SJSA1 (cell line): ENCODE measurements around the gene SLC6A19. TPM values are rescaled to one million over a fixed set of nuclear protein-coding genes. Genes with fewer than 3 reads are reported as not detected.

Experiments used
- DNase-seq, 2 experiments: peaks; one replicate each; pipeline ENCODE4 v3.0.0-alpha.2; 2015 to 2020; ENCODE audit warnings: low spot score in 2 of 2, low read depth in 1 of 2
- H3K27ac ChIP-seq: fragments of 250-450 bp; sonication (Bioruptor Pico); 2 replicates; pipeline ENCODE4 v1.5.1; 2020; ENCODE audit warnings: mild to moderate bottlenecking, moderate library complexity
- H3K27me3 ChIP-seq: fragments of 250-450 bp; sonication (Bioruptor Pico); replicated peaks from 2 replicates; pipeline ENCODE4 v1.5.1; 2020; ENCODE audit warnings: mild to moderate bottlenecking, moderate library complexity
- H3K36me3 ChIP-seq: fragments of 250-450 bp; sonication (Bioruptor Pico); 2 replicates; pipeline ENCODE4 v1.5.1; 2020; ENCODE audit warnings: mild to moderate bottlenecking
- H3K4me1 ChIP-seq: fragments of 250-450 bp; sonication (Bioruptor Pico); replicated peaks from 2 replicates; pipeline ENCODE4 v1.6.1; 2021; ENCODE audit warnings: mild to moderate bottlenecking
- H3K4me3 ChIP-seq: fragments of 250-450 bp; sonication (Bioruptor Pico); 2 replicates; pipeline ENCODE4 v1.5.1; 2020; ENCODE audit warnings: mild to moderate bottlenecking
- H3K9me3 ChIP-seq: fragments of 250-450 bp; sonication (Bioruptor Pico); replicated peaks from 2 replicates; pipeline ENCODE4 v1.5.1; 2020; ENCODE audit warnings: mild to moderate bottlenecking
- total RNA-seq: library from RNA; depleted of rRNA; stranded (reverse); fragments of >200 nt; shearing (Covaris generic); gene quantifications from 2 replicates; pipeline ENCODE4 v1.2.3, GENCODE V29; 2014

SLC6A19 gene
- total RNA-seq, 1 experiment from 2014 or later, result 0.03 TPM

DNA sequence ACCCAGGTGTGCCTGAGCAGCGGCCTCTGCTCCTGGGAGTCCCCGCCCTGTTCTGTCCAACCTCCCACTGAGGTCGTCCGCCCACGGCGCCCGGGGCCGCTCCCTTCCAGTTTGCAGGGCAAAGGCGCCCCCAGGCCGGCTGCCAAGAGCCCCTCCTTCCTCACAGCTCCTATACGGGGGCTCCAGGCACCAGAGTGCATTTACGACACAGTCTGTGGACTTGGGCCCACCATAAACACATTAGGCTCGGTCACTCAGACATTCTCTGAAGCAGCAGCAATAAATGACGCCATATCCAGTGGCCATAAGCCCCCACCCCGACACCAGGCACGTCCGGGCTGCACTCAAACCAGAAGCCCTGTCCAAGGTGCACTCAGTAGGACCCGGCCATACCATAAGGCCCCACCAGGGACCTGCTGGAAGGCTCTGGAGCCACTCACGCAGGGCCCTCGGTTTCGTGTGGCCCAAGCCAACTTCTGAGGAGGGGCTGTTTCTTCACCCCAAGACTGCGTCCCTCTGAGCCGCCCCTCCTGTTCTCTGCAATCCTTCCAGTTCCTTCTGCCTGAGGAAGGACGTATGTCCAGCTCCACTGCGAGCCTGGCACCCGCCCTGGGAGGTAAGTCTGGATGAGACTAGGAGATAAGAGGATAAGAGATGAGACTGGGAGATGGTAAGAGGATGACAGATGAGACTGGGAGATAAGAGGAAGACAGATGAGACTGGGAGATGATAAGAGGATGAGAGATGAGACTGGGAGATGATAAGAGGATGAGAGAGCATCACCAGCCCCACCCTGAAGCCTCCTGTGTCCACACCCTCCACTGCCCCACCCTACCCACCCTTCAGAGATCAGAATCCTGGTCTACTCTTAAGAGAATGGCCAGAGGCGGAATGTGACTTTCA lies 50.5 kb downstream of the SLC6A19 start:
- Histone ChIP-seq H3K9me3 (no peaks in the 10 kb centered on the region; the same call in 1 of the 2 replicates), H3K27me3 (peaks cover 58% of the 10 kb centered on the region), H3K36me3 (peaks cover 6% of the 10 kb centered on the region; the same call in 1 of the 2 replicates), H3K4me3 (no peak overlapping the region), H3K27ac (no peak overlapping the region), H3K4me1 (no peaks in the 10 kb centered on the region)
- DNase-seq, result no peak

DNA sequence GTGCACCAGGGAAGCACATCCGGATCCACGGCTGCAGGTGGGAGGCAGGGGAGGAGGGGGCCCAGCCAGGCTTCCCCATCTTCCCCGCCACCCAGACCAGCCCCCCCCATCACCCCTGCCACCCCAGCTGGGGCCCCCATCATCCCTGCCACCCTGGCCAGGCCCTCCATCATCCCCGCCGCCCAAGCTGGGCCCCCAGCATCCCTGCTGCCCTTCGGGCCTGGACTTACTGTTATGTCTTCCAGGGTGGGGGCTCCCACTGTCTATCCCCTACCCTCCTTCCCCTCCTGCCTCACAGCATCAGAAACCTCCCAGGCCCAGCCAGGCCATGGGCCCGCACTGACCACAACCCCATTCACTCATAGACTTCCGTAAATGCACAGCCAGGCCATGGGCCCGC lies 51.3 kb downstream of the SLC6A19 start:
- no peaks in the 10 kb centered on the region; the same call in 1 of the 2 replicates for H3K9me3 ChIP-seq
- no peaks in the 10 kb centered on the region for H3K4me1 ChIP-seq
- no peak overlapping the region for H3K4me3 ChIP-seq
- H3K27ac ChIP-seq, result no peak overlapping the region
- peaks cover 58% of the 10 kb centered on the region for H3K27me3 ChIP-seq
- peaks cover 6% of the 10 kb centered on the region; the same call in 1 of the 2 replicates for H3K36me3 ChIP-seq
- DNase-seq, result no peak

DNA sequence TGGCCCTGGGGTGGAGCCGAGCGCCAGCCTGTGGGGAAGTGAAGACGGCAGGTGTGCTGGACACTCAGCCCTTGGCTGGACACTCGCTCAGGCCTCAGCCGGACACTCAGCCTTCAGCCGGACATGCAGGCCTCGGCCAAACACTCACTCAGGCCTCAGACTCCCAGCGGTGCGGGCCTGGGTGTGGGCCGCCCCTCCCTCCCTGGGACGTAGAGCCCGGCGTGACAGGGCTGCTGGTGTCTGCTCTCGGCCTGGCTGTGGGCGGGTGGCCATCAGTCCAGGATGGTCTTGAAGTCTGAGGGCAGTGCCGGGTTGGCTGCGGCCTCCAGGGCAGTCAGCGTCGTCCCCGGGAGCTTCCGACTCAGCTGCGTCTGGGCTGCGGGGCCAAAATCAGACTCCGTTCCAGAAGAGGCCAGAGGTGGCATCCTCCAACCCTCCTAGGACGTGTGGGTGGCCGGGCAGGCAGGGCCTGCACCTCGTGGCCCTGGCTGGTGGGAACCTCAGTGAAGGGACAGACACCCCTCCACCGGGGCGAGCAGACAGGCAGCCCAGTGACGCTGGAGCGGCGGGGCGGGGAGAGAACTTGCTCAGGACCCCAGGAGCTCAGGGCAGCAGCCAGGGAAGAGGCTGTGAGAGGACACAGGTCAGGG lies 52.2 kb downstream of the SLC6A19 start:
- Histone ChIP-seq H3K4me1 (no peaks in the 10 kb centered on the region), H3K4me3 (no peak overlapping the region), H3K9me3 (no peaks in the 10 kb centered on the region; the same call in 1 of the 2 replicates), H3K27me3 (peaks cover 57% of the 10 kb centered on the region), H3K27ac (no peak overlapping the region), H3K36me3 (peaks cover 6% of the 10 kb centered on the region; the same call in 1 of the 2 replicates)
- DNase-seq, result no peak

DNA sequence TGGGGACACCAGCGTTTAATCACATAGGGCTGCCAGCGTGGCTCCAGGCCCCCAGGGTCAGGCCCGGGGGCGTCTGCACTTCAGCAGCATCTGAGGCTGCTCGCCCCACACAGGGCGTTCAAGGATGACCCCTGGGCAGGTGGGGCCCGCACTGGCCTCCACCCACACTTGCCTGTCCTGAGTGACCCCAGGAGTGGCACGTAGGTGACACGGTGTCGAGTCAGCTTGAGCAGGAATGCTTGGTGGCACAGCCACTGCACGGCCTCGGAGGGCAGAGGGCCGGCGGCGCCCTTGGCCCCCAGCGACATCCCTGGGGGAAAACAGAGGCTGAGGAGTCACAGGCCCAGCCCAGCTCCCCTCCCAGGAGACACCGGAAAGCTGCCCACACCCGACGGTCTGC lies 52.8 kb downstream of the SLC6A19 start:
- no peaks in the 10 kb centered on the region for H3K4me1 ChIP-seq
- no peak for DNase-seq
- H3K4me3 ChIP-seq, result no peak overlapping the region
- no peaks in the 10 kb centered on the region; the same call in 1 of the 2 replicates for H3K9me3 ChIP-seq
- H3K27me3 ChIP-seq, result peaks cover 51% of the 10 kb centered on the region
- H3K27ac ChIP-seq, result no peak overlapping the region
- H3K36me3 ChIP-seq, result peaks cover 6% of the 10 kb centered on the region; the same call in 1 of the 2 replicates

DNA sequence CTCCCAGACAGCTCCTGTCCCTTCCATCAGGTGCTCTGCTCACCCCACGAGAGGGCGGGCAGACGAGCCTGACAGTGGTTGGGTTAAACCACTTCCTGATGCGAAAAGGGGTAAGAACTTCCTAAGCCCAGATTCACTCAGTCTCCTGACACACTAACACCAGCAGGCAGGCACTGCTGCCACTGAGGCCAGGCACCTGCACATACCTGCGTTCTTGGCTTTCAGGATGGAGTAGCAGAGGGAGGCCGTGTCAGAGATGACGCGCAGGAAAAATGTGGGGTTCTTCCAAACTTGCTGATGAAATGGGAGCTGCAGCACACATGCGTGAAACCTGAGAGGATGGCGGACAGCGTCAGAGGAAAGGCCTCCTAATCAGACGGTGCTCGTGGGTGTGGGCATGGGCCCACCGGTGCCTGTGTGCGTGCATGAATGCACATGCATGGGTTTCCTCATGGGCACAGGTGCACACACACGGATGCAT lies 53.7 kb downstream of the SLC6A19 start:
- DNase-seq, result no peak
- H3K4me3 ChIP-seq, result no peak overlapping the region
- no peaks in the 10 kb centered on the region for H3K4me1 ChIP-seq
- no peak overlapping the region for H3K27ac ChIP-seq
- H3K36me3 ChIP-seq, result peaks cover 6% of the 10 kb centered on the region; the same call in 1 of the 2 replicates
- peaks cover 44% of the 10 kb centered on the region for H3K27me3 ChIP-seq
- no peaks in the 10 kb centered on the region; the same call in 1 of the 2 replicates for H3K9me3 ChIP-seq

DNA sequence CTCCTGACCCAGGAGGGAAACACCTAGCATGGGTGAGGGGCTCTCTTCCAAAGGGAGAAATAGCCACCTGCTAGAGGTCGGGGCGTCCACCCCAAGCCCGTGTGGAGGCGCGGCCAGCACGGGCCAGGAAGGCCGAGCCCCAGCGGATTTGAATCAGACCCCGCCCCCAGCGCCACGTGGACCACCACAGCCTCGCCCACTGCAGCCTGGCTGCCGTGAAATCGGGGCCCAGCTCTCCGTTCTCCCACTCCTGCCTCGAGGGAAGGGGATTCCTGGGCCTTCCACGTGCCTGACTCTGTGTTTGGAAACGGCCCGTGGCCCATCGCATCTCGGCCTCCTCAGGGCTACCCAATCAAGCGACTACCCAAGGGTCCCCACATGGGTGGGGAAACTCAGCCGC lies 55.4 kb downstream of the SLC6A19 start:
- Histone ChIP-seq H3K4me3 (no peak overlapping the region), H3K27ac (no peak overlapping the region), H3K4me1 (no peaks in the 10 kb centered on the region), H3K27me3 (peaks cover 38% of the 10 kb centered on the region), H3K36me3 (peaks cover 10% of the 10 kb centered on the region; the same call in 1 of the 2 replicates), H3K9me3 (no peaks in the 10 kb centered on the region; the same call in 1 of the 2 replicates)
- no peak for DNase-seq

DNA sequence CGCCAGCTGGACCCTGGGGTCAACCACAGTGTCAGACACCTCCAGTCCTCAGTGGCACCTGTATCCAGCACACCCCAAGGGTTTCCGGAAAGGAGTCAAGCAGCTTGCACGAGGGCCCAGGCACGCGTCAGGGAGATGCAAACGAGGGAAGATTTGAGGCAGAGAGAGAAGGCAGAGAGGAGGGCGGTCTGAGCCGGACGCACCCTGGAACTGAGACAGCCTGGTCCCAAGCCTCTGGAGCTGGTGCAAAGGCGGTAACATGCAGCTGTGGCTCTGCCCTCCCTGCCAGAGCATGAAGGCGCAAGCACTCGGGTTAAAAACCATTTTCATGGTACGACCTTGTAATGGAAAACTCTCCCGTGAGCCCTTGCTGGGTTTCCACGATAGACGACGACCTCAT lies 56.0 kb downstream of the SLC6A19 start:
- Histone ChIP-seq H3K27ac (no peak overlapping the region), H3K4me3 (no peak overlapping the region), H3K9me3 (no peaks in the 10 kb centered on the region; the same call in 1 of the 2 replicates), H3K27me3 (peaks cover 34% of the 10 kb centered on the region), H3K36me3 (peaks cover 10% of the 10 kb centered on the region; the same call in 1 of the 2 replicates), H3K4me1 (no peaks in the 10 kb centered on the region)
- DNase-seq, result no peak

DNA sequence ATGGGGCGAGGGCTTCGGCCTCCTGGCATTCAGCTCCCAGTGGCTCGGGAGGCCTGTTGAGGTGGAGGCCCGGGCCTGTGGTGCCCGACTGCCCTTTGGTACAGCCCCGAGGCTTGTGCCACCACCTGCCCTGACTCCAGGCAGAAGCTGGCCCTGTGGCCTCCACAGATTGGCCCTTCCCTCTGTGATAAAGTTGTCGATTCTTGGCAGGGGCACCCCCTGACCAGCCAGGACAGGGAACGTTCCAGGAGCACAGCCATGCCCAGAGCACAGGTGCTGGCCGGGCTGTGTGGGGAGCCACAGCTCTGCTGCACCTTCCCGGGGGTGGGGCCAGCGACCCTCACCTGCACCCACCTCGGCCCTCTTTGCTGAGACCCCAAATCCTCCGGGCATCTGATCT lies 56.4 kb downstream of the SLC6A19 start:
- Histone ChIP-seq H3K4me1 (no peaks in the 10 kb centered on the region), H3K27me3 (peaks cover 36% of the 10 kb centered on the region), H3K36me3 (peaks cover 10% of the 10 kb centered on the region; the same call in 1 of the 2 replicates), H3K4me3 (no peak overlapping the region), H3K9me3 (no peaks in the 10 kb centered on the region; the same call in 1 of the 2 replicates), H3K27ac (no peak overlapping the region)
- no peak for DNase-seq

DNA sequence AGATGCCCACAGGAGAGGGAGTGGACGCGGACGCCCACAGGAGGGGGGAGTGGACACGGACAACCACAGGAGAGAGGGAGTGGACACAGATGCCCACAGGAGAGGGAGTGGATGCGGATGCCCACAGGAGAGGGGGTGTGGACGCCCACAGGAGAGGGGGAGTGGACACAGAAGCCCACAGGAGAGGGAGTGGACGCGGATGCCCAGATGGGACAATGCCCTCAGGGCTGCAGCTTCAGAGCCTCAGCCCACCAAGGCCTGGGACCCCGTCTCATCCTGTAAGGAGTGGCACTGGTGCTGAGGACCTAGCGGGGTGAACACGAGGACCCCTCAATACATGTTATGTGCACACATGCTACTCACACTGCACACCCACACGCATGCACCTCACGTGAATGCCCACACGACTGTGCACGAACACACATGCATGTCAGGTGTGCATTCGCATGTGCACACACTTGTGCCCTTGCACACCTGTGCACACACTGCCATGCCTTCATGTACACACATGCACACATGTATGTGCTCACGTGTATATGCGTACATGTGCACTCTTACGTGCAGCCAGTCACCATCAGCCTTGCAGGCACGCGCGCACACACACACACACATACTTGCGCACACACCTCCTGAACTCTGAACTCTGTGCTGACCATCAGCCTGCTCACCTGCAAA lies 58.5 kb downstream of the SLC6A19 start:
- Histone ChIP-seq H3K9me3 (no peaks in the 10 kb centered on the region), H3K4me1 (no peaks in the 10 kb centered on the region), H3K4me3 (no peak overlapping the region), H3K36me3 (peaks cover 13% of the 10 kb centered on the region), H3K27ac (no peak overlapping the region), H3K27me3 (peaks cover 44% of the 10 kb centered on the region)
- DNase-seq, result no peak

DNA sequence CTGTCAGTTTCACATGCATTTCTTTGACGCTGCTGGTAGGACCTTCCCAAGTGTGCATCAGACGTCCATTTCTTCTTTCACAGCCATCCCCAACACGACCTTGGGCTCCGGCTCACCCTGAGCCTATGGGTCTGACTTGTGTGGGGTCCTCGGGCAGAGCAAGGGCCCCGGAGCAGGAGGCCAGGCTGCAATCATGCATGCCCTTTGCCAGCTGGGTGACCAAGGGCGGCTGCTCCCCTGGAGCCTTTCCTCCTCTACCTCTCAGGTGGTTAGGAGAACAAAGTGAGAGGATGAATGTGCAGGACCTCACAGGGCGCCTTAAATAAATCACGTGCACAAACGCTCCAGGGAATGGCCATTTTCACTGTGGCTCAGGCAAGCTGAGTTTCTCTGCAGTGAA lies 60.2 kb downstream of the SLC6A19 start:
- H3K36me3 ChIP-seq, result peaks cover 16% of the 10 kb centered on the region
- peaks cover 36% of the 10 kb centered on the region for H3K27me3 ChIP-seq
- no peaks in the 10 kb centered on the region for H3K9me3 ChIP-seq
- DNase-seq, result no peak
- H3K4me1 ChIP-seq, result no peaks in the 10 kb centered on the region
- H3K4me3 ChIP-seq, result no peak overlapping the region
- H3K27ac ChIP-seq, result no peak overlapping the region

DNA sequence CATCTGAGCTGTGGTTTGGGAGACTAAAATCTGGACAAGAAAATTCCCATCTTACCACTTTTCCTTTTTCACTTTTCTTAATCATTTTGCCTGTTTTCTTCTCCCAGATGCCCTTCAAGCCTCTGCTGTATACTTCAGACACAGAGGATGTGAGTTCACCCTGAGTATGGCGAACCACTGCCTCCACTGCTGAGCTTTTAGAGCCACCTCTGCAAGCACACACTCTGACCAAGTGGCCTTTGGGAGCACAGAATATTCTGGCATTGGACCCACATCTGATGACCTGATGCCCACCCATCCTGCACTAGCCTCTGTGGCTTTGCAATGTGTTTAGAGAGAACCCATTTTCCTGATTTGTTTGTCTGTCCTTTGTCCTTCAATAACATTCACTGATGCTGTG lies 61.0 kb downstream of the SLC6A19 start:
- no peak for DNase-seq
- H3K27ac ChIP-seq, result no peak overlapping the region
- H3K4me3 ChIP-seq, result no peak overlapping the region
- peaks cover 36% of the 10 kb centered on the region for H3K27me3 ChIP-seq
- H3K9me3 ChIP-seq, result no peaks in the 10 kb centered on the region
- H3K4me1 ChIP-seq, result no peaks in the 10 kb centered on the region
- H3K36me3 ChIP-seq, result peaks cover 16% of the 10 kb centered on the region

DNA sequence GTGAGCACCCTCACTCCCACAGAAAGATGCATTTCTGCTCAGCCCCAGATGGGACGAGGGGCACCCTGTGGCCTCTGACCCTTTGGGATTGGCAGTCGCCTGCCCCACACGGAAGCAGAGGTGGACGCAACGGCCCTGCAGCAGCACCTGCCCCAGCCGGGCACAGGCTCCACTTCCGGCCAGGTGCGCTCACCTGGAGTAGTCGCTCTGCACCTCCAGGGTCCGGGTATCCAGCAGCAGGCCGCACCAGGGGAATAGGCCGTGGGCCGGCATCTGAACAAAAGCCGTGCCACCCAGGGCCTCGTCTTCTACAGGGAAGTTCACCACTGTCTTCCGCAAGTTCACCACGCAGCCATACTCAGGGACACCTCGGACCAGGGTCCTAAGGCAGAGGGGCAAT lies 62.8 kb downstream of the SLC6A19 start:
- H3K9me3 ChIP-seq, result no peaks in the 10 kb centered on the region
- H3K27ac ChIP-seq, result no peak overlapping the region
- DNase-seq, result no peak
- H3K4me1 ChIP-seq, result no peaks in the 10 kb centered on the region
- H3K27me3 ChIP-seq, result peaks cover 31% of the 10 kb centered on the region
- no peak overlapping the region for H3K4me3 ChIP-seq
- H3K36me3 ChIP-seq, result peaks cover 16% of the 10 kb centered on the region

DNA sequence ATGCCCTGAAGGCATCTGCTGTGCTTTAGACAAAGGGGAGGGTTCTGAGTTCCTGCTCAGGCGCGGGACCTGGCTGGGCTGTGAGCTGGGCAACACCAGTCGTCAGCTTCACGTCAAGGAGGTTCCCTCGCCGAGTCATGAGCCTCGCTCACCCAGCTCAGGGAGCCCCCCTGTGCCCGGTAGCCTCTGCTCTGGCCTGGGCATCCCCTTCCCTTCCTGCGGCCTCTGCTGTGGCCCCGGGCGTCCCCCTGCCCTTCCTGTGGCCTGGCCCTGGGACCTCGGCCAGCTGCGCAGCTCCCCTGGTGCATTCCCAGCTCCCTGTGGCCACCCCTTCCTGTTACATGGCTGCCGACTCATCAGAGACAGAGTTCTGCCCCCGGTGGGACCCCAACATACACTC lies 63.6 kb downstream of the SLC6A19 start:
- no peaks in the 10 kb centered on the region for H3K4me1 ChIP-seq
- no peaks in the 10 kb centered on the region for H3K9me3 ChIP-seq
- peaks cover 16% of the 10 kb centered on the region for H3K36me3 ChIP-seq
- DNase-seq, result no peak
- no peak overlapping the region for H3K4me3 ChIP-seq
- H3K27me3 ChIP-seq, result peaks cover 31% of the 10 kb centered on the region
- H3K27ac ChIP-seq, result no peak overlapping the region
